Measurements from ENCODE around the gene CRY2. TPM values are rescaled to one million over a fixed set of nuclear protein-coding genes. Genes with fewer than 3 reads are reported as not detected.

Gene CRY2
- polyA plus RNA-seq, 1 of the 3 experiments (the other 2 are of a cell fraction), result 6.7 TPM

GRCh38 chr11:45859661-45860140, 12.4 kb downstream of the CRY2 start:
- Histone ChIP-seq H2AFZ (ENCODE audit: low read depth) (no peak overlapping the region), H3K79me2 (ENCODE audit: insufficient read depth) (peaks cover 5% of the 10 kb centered on the region; the same call in 1 of the 2 replicates), H4K20me1 (ENCODE audit: insufficient read depth) (0 out of 2 replicates have a peak, but pooled peaks cover 7% of the 10 kb centered on the region), H3K27ac (ENCODE audit: low read depth in 2 of 2, low read length in 1 of 2) (peak overlapping the region; percentile 87 to 95), H3K4me1 (ENCODE audit: control insufficient read depth in 1 of 2, insufficient read depth in 2 of 2, low read depth in 1 of 2, low read length in 1 of 2) (peaks cover 36 to 52% of the 10 kb centered on the region in 2 experiments), H3K4me2 (peak overlapping the region; percentile 60; the same call in 1 of the 2 replicates), H3K36me3 (replicated peaks in 1 of 2; ENCODE audit: control insufficient read depth in 1 of 2, insufficient read depth in 2 of 2, low read length in 1 of 2) (peaks cover 34 to 36% of the 10 kb centered on the region in 2 experiments), H3F3A (replicated peaks; ENCODE audit: insufficient read depth) (peaks cover 15% of the 10 kb centered on the region), H3K9me3 (no peaks in the 10 kb centered on the region), H3K4me3 (ENCODE audit: low read depth in 2 of 2, low read length in 1 of 2) (no peak overlapping the region), H3K9ac (peak overlapping the region; percentile 35; the same call in 1 of the 2 replicates), H3K9me2 (no peaks in the 10 kb centered on the region), H3K27me3 (ENCODE audit: insufficient read depth) (no peaks in the 10 kb centered on the region)
- TF ChIP-seq SMC3 (IDR thresholded peaks at IDR 0.05; ENCODE audit: low read depth, low read length) (peak; percentile 29; the same call in 1 of the 2 replicates), EZH2phosphoT487 (IDR thresholded peaks at IDR 0.05; ENCODE audit: borderline replicate concordance, low read depth) (no peak), RXRA (IDR thresholded peaks at IDR 0.05; ENCODE audit: borderline replicate concordance, low read depth) (peak; percentile 37; the same call in 1 of the 2 replicates), YY1 (IDR thresholded peaks at IDR 0.05; ENCODE audit: low read depth) (no peak), TAF1 (IDR thresholded peaks at IDR 0.05; ENCODE audit: borderline replicate concordance, low read depth, low read length) (no peak), FOSL2 (IDR thresholded peaks at IDR 0.05; ENCODE audit: borderline replicate concordance, low read depth) (no peak), JUND (IDR thresholded peaks at IDR 0.05) (no peak), EP300 (IDR thresholded peaks at IDR 0.05; ENCODE audit: borderline replicate concordance in 1 of 2, low read depth in 1 of 2, low read length in 1 of 2) (peak; percentile 58 to 65; a peak in 3 of 4 replicates), PBX3 (IDR thresholded peaks at IDR 0.05) (peak; percentile 48; the same call in 1 of the 2 replicates), TEAD4 (IDR thresholded peaks at IDR 0.05; ENCODE audit: borderline replicate concordance, insufficient read depth) (0 out of 2 replicates have a peak, but pooled peaks have one; percentile 22), POLR2AphosphoS5 (IDR thresholded peaks at IDR 0.05; ENCODE audit: low read depth, low read length) (peak; percentile 41; the same call in 1 of the 2 replicates), RAD21 (IDR thresholded peaks at IDR 0.05; ENCODE audit: low read length) (peak; percentile 33; the same call in 1 of the 2 replicates), GABPA (IDR thresholded peaks at IDR 0.05; ENCODE audit: low read depth) (no peak), CHD2 (IDR thresholded peaks at IDR 0.05; ENCODE audit: low read length, partially characterized antibody) (peak; percentile 96), MAX (IDR thresholded peaks at IDR 0.05; ENCODE audit: low read depth) (peak; percentile 93), RCOR1 (IDR thresholded peaks at IDR 0.05; ENCODE audit: low read length) (peak; percentile 78), NFIC (IDR thresholded peaks at IDR 0.05; ENCODE audit: borderline replicate concordance) (peak; percentile 94), ELF1 (IDR thresholded peaks at IDR 0.05) (no peak), GATA2 (CRISPR knock-in tag; IDR thresholded peaks at IDR 0.05) (no peak), USF1 (IDR thresholded peaks at IDR 0.05; ENCODE audit: borderline replicate concordance, low read depth) (peak; percentile 43; the same call in 1 of the 2 replicates), FOXJ3 (CRISPR knock-in tag; IDR thresholded peaks at IDR 0.05) (no peak), SIN3A (IDR thresholded peaks at IDR 0.05; ENCODE audit: borderline replicate concordance, low read depth, low read length) (peak; percentile 91; the same call in 1 of the 2 replicates), RFX5 (IDR thresholded peaks at IDR 0.05; ENCODE audit: low read length) (0 out of 2 replicates have a peak, but pooled peaks have one; percentile 34), MXI1 (IDR thresholded peaks at IDR 0.05; ENCODE audit: low read depth, low read length) (peak; percentile 99), TCF12 (IDR thresholded peaks at IDR 0.05) (peak; percentile 69)
- TF ChIP-seq, protein P1, sequence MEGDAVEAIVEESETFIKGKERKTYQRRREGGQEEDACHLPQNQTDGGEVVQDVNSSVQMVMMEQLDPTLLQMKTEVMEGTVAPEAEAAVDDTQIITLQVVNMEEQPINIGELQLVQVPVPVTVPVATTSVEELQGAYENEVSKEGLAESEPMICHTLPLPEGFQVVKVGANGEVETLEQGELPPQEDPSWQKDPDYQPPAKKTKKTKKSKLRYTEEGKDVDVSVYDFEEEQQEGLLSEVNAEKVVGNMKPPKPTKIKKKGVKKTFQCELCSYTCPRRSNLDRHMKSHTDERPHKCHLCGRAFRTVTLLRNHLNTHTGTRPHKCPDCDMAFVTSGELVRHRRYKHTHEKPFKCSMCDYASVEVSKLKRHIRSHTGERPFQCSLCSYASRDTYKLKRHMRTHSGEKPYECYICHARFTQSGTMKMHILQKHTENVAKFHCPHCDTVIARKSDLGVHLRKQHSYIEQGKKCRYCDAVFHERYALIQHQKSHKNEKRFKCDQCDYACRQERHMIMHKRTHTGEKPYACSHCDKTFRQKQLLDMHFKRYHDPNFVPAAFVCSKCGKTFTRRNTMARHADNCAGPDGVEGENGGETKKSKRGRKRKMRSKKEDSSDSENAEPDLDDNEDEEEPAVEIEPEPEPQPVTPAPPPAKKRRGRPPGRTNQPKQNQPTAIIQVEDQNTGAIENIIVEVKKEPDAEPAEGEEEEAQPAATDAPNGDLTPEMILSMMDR (IDR thresholded peaks at IDR 0.05), result no peak
- TF ChIP-seq, protein P2, sequence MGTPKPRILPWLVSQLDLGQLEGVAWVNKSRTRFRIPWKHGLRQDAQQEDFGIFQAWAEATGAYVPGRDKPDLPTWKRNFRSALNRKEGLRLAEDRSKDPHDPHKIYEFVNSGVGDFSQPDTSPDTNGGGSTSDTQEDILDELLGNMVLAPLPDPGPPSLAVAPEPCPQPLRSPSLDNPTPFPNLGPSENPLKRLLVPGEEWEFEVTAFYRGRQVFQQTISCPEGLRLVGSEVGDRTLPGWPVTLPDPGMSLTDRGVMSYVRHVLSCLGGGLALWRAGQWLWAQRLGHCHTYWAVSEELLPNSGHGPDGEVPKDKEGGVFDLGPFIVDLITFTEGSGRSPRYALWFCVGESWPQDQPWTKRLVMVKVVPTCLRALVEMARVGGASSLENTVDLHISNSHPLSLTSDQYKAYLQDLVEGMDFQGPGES (IDR thresholded peaks at IDR 0.05; ENCODE audit: low read depth, low read length), result no peak
- DNase-seq, result peak; percentile 87
- ChIA-PET CTCF (interaction anchor here (0.7 to 8.1 kb wide), 6 partner anchors 11 to 105 kb away, joined by 3 to 118 read pairs (median 4); no protein-coding TSS in a partner anchor), POLR2A (interaction anchor here (1.1 to 1.2 kb wide), 2 partner anchors 13 to 58 kb away, joined by 5 to 6 read pairs; partner anchors contain the start of gene CRY2)
- WGBS (ENCODE audit: low lambda C conversion rate), result 34% methylated on average over 10 of the region's 12 CpGs
